Stomach (tissue), 4 donors: ENCODE results near the gene PPP2R5C.

Experiments used
- POLR2AphosphoS5 ChIP-seq, 3 donors: sonication (generic); formaldehyde crosslinking; IDR thresholded peaks; one replicate each; pipeline ENCODE4 v1.6.1; 2016; ENCODE audit warnings: antibody characterized with exemption in 3 of 3
- TF ChIP-seq, protein P1 (sequence below), 7 experiments: fragments of 450-650 bp in 4 of 7; fragments of 200-600 bp in 3 of 7; sonication (generic) in 3 of 7; IDR thresholded peaks; one replicate each; pipeline ENCODE4 v1.5.1; 2016 to 2019; ENCODE audit warnings: antibody characterized with exemption in 7 of 7, control low read depth in 2 of 7, mild to moderate bottlenecking in 1 of 7

DNA sequence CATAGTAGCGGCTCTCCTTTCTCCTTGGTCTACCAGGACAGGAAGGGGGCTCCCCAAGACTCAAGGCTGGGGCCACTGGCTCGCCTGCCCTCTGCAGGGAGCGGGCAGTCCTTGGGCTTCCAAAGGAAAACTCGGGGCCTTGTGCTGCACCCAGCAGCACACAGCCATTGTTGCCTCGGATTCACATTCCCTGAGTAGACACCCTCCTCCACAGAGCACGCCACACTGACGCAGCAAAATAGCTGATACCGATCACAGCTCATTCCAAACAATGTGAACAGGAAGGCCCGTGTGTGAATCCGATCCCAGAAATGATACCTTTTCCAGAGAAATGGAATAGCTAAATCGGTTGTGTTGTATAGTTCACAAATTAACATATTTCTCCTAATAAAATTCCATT lies 137.8 kb downstream of the PPP2R5C start:
- TF ChIP-seq, protein P1, sequence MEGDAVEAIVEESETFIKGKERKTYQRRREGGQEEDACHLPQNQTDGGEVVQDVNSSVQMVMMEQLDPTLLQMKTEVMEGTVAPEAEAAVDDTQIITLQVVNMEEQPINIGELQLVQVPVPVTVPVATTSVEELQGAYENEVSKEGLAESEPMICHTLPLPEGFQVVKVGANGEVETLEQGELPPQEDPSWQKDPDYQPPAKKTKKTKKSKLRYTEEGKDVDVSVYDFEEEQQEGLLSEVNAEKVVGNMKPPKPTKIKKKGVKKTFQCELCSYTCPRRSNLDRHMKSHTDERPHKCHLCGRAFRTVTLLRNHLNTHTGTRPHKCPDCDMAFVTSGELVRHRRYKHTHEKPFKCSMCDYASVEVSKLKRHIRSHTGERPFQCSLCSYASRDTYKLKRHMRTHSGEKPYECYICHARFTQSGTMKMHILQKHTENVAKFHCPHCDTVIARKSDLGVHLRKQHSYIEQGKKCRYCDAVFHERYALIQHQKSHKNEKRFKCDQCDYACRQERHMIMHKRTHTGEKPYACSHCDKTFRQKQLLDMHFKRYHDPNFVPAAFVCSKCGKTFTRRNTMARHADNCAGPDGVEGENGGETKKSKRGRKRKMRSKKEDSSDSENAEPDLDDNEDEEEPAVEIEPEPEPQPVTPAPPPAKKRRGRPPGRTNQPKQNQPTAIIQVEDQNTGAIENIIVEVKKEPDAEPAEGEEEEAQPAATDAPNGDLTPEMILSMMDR (IDR thresholded peaks at IDR 0.05): no peak
- no peak for TF ChIP-seq POLR2AphosphoS5 (IDR thresholded peaks at IDR 0.05)
